DOHH2 (cell line): ENCODE data around the gene FAM177A1.
"Not testable (repeated sequence)": the region's sequence is repeated elsewhere in the genome, so short reads cannot be mapped to it uniquely, and the experiment has no call there.

Experiments
- CTCF ChIP-seq: fragments of 200-600 bp; sonication (generic); IDR thresholded peaks from one replicate; pipeline ENCODE4 v1.5.1; 2014; ENCODE audit warnings: antibody characterized with exemption, mild to moderate bottlenecking, low read depth, low read length; ENCODE audit not compliant: poor library complexity, severe bottlenecking
- EZH2phosphoT487 ChIP-seq: fragments of 200-600 bp; sonication (generic); IDR thresholded peaks from 2 replicates; pipeline ENCODE4 v1.6.1; 2017; ENCODE audit warnings: borderline replicate concordance, mild to moderate bottlenecking, antibody characterized with exemption, low read length, moderate library complexity, mixed read lengths

- TF ChIP-seq EZH2phosphoT487, CTCF: not testable (repeated sequence)
Observed at GRCh38 chr14:35065731-35066130, 19.7 kb downstream of the FAM177A1 start.
